ENCODE data around the gene RAI1. TPM values are rescaled to one million over a fixed set of nuclear protein-coding genes. Genes with fewer than 3 reads are reported as not detected.

RAI1 gene
- total RNA-seq, 1 donor from 2014 or later, result 39.1 TPM

- Mint-ChIP-seq H3K4me3 (ENCODE audit: unreplicated experiment) (no peak overlapping the region), H3K4me1 (ENCODE audit: low read depth, unreplicated experiment) (peaks cover 32% of the 10 kb centered on the region), H3K27ac (ENCODE audit: unreplicated experiment) (no peak overlapping the region), H3K9me3 (ENCODE audit: unreplicated experiment) (no peaks in the 10 kb centered on the region), H3K27me3 (ENCODE audit: low read depth, unreplicated experiment) (no peaks in the 10 kb centered on the region), H3K36me3 (ENCODE audit: low read depth, unreplicated experiment) (peaks cover 5% of the 10 kb centered on the region)
- TF ChIP-seq, protein P1, sequence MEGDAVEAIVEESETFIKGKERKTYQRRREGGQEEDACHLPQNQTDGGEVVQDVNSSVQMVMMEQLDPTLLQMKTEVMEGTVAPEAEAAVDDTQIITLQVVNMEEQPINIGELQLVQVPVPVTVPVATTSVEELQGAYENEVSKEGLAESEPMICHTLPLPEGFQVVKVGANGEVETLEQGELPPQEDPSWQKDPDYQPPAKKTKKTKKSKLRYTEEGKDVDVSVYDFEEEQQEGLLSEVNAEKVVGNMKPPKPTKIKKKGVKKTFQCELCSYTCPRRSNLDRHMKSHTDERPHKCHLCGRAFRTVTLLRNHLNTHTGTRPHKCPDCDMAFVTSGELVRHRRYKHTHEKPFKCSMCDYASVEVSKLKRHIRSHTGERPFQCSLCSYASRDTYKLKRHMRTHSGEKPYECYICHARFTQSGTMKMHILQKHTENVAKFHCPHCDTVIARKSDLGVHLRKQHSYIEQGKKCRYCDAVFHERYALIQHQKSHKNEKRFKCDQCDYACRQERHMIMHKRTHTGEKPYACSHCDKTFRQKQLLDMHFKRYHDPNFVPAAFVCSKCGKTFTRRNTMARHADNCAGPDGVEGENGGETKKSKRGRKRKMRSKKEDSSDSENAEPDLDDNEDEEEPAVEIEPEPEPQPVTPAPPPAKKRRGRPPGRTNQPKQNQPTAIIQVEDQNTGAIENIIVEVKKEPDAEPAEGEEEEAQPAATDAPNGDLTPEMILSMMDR (IDR thresholded peaks at IDR 0.05; ENCODE audit: insufficient read depth, low read depth, low read length), result no peak
- no peaks in the 10 kb centered on the region for H3K27me3 ChIP-seq (ENCODE audit: insufficient read depth, low read length)
- no peak overlapping the region for H3K4me3 ChIP-seq (ENCODE audit: insufficient read depth, low read depth, low read length)
- no peaks in the 10 kb centered on the region for H3K9me3 ChIP-seq (ENCODE audit: insufficient read depth, low read depth, low read length)
- peaks cover 96% of the 10 kb centered on the region for H4K20me1 ChIP-seq (ENCODE audit: insufficient read depth, low read length)
- H2AFZ ChIP-seq (ENCODE audit: low read depth, low read length), result no peak overlapping the region
- H3K79me2 ChIP-seq (ENCODE audit: insufficient read depth, low read length), result peaks cover 67% of the 10 kb centered on the region
- no peak overlapping the region for H3K4me2 ChIP-seq (ENCODE audit: low read length)
- peaks cover 22% of the 10 kb centered on the region for H3K4me1 ChIP-seq (ENCODE audit: insufficient read depth, low read length)
- no peaks in the 10 kb centered on the region for H3K36me3 ChIP-seq (ENCODE audit: insufficient read depth, low read length)
- DNase-seq (ENCODE audit: low read depth), result no peak
- no peak for FAIRE-seq
- no peak overlapping the region for H3K9ac ChIP-seq (ENCODE audit: low read length)
- H3K27ac ChIP-seq (ENCODE audit: low read depth, low read length), result no peak overlapping the region
Observed at GRCh38 chr17:17788967-17789366, 107.7 kb downstream of the RAI1 start.

DNA sequence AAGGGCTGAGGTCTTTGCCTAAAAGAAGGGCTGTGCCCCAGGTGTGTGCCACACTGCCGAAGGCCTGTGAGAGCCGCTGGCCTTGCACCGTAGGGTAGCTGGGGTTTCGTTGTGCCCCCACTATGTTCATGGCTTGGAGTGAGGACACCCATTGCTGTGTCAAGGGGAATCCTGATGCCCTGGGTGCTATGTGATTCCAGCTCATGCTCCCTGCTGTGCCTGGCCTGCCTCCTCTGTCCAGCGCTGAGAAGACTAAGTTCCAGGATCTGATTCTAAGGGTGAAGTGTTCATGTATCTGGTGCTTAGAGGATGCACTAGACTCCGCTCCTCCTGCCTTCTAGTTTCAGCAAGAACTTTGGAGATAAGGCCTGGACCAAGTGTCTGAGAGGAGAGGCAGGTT is 108.2 kb downstream of the RAI1 start:
- Histone ChIP-seq H3K9me3 (ENCODE audit: insufficient read depth, low read depth, low read length) (no peaks in the 10 kb centered on the region), H3K27me3 (ENCODE audit: insufficient read depth, low read length) (no peaks in the 10 kb centered on the region), H2AFZ (ENCODE audit: low read depth, low read length) (no peak overlapping the region), H3K9ac (ENCODE audit: low read length) (no peak overlapping the region), H4K20me1 (ENCODE audit: insufficient read depth, low read length) (peaks cover 96% of the 10 kb centered on the region), H3K27ac (ENCODE audit: low read depth, low read length) (no peak overlapping the region), H3K4me3 (ENCODE audit: insufficient read depth, low read depth, low read length) (no peak overlapping the region), H3K4me2 (ENCODE audit: low read length) (no peak overlapping the region), H3K79me2 (ENCODE audit: insufficient read depth, low read length) (peaks cover 64% of the 10 kb centered on the region), H3K4me1 (ENCODE audit: insufficient read depth, low read length) (peaks cover 18% of the 10 kb centered on the region), H3K36me3 (ENCODE audit: insufficient read depth, low read length) (no peaks in the 10 kb centered on the region)
- no peak for FAIRE-seq
- Mint-ChIP-seq H3K4me1 (ENCODE audit: low read depth, unreplicated experiment) (peaks cover 31% of the 10 kb centered on the region), H3K4me3 (ENCODE audit: unreplicated experiment) (no peak overlapping the region), H3K27ac (ENCODE audit: unreplicated experiment) (no peak overlapping the region), H3K9me3 (ENCODE audit: unreplicated experiment) (no peaks in the 10 kb centered on the region), H3K27me3 (ENCODE audit: low read depth, unreplicated experiment) (no peaks in the 10 kb centered on the region), H3K36me3 (ENCODE audit: low read depth, unreplicated experiment) (peaks cover 7% of the 10 kb centered on the region)
- TF ChIP-seq EZH2 (IDR thresholded peaks at IDR 0.05; ENCODE audit: insufficient read depth, low read length), result no peak
- TF ChIP-seq, protein P1 (IDR thresholded peaks at IDR 0.05; ENCODE audit: insufficient read depth, low read depth, low read length), result no peak
- no peak for DNase-seq (ENCODE audit: low read depth)

- Histone ChIP-seq H3K9ac (ENCODE audit: low read length) (no peak overlapping the region), H3K27ac (ENCODE audit: low read depth, low read length) (no peak overlapping the region), H3K4me3 (ENCODE audit: insufficient read depth, low read depth, low read length) (no peak overlapping the region), H3K27me3 (ENCODE audit: insufficient read depth, low read length) (no peaks in the 10 kb centered on the region), H2AFZ (ENCODE audit: low read depth, low read length) (no peak overlapping the region), H3K4me2 (ENCODE audit: low read length) (no peak overlapping the region), H3K79me2 (ENCODE audit: insufficient read depth, low read length) (peaks cover 58% of the 10 kb centered on the region), H3K4me1 (ENCODE audit: insufficient read depth, low read length) (peaks cover 14% of the 10 kb centered on the region), H4K20me1 (ENCODE audit: insufficient read depth, low read length) (peaks cover 96% of the 10 kb centered on the region), H3K36me3 (ENCODE audit: insufficient read depth, low read length) (no peaks in the 10 kb centered on the region), H3K9me3 (ENCODE audit: insufficient read depth, low read depth, low read length) (no peaks in the 10 kb centered on the region)
- Mint-ChIP-seq H3K4me3 (ENCODE audit: unreplicated experiment) (no peak overlapping the region), H3K4me1 (ENCODE audit: low read depth, unreplicated experiment) (peaks cover 24% of the 10 kb centered on the region), H3K27ac (ENCODE audit: unreplicated experiment) (no peak overlapping the region), H3K9me3 (ENCODE audit: unreplicated experiment) (no peaks in the 10 kb centered on the region), H3K36me3 (ENCODE audit: low read depth, unreplicated experiment) (peaks cover 7% of the 10 kb centered on the region), H3K27me3 (ENCODE audit: low read depth, unreplicated experiment) (no peaks in the 10 kb centered on the region)
- FAIRE-seq (no peak), DNase-seq (ENCODE audit: low read depth) (no peak)
- TF ChIP-seq, protein P1 (IDR thresholded peaks at IDR 0.05; ENCODE audit: insufficient read depth, low read depth, low read length), result no peak
- TF ChIP-seq EZH2 (IDR thresholded peaks at IDR 0.05; ENCODE audit: insufficient read depth, low read length), result no peak
Observed at GRCh38 chr17:17789828-17790636, 108.8 kb downstream of the RAI1 start.
